PC-9 (cell line): ENCODE data around the gene LRRC30. TPM values are rescaled to one million over a fixed set of nuclear protein-coding genes. Genes with fewer than 3 reads are reported as not detected.

Experiments
- BruUV-seq: library from RNA; stranded (reverse); fragments of 400-500 nt; replicated peaks from 2 replicates; lab custom pipeline; 2021; lab: Mats Ljungman, UMichigan
- CTCF ChIA-PET: fragments of 300-600 bp; sonication (Branson Sonifier 250); formaldehyde crosslinking; loops from one replicate; lab custom pipeline; 2022; ENCODE audit warnings: antibody characterized with exemption; lab: Charles Lee
- POLR2A ChIA-PET: fragments of 300-600 bp; sonication (Branson Sonifier 250); formaldehyde crosslinking; loops from one replicate; lab custom pipeline; 2022; ENCODE audit warnings: antibody characterized with exemption; ENCODE audit not compliant: unreplicated experiment; lab: Charles Lee
- DNase-seq, 2 experiments: peaks; one replicate each; pipeline versions ENCODE4 v3.0.0 to v3.0.0-alpha.2; 2015 to 2022; ENCODE audit warnings: mixed read lengths in 1 of 2
- H2AFZ ChIP-seq: fragments of 200-600 bp; sonication (generic); 2 replicates; pipeline ENCODE4 v1.8.1; 2017; ENCODE audit warnings: antibody characterized with exemption
- H3F3A ChIP-seq: fragments of 200-600 bp; sonication (generic); 2 replicates; pipeline ENCODE4 v1.8.1; 2017; ENCODE audit warnings: antibody characterized with exemption, mild to moderate bottlenecking, low read depth; ENCODE audit not compliant: insufficient read depth
- H3K27ac ChIP-seq: fragments of 200-600 bp; sonication (generic); 2 replicates; pipeline ENCODE4 v1.6.1; 2016; ENCODE audit warnings: mixed run types
- H3K27me3 ChIP-seq: fragments of 200-600 bp; sonication (generic); 2 replicates; pipeline ENCODE4 v1.6.1; 2016; ENCODE audit warnings: low read depth, mixed run types; ENCODE audit not compliant: insufficient read depth
- H3K36me3 ChIP-seq: fragments of 200-600 bp; sonication (generic); 2 replicates; pipeline ENCODE4 v1.6.1; 2016; ENCODE audit warnings: low read depth, mixed run types
- H3K4me1 ChIP-seq: fragments of 200-600 bp; sonication (generic); replicated peaks from 2 replicates; pipeline ENCODE4 v1.6.1; 2016; ENCODE audit warnings: mixed run types; ENCODE audit not compliant: insufficient read depth
- H3K4me2 ChIP-seq: fragments of 200-600 bp; sonication (generic); 2 replicates; pipeline ENCODE4 v1.6.1; 2017; ENCODE audit warnings: mixed run types
- H3K4me3 ChIP-seq: fragments of 200-600 bp; sonication (generic); 2 replicates; pipeline ENCODE4 v1.6.1; 2016; ENCODE audit warnings: mixed run types
- H3K79me2 ChIP-seq: fragments of 200-600 bp; sonication (generic); 2 replicates; pipeline ENCODE4 v1.6.1; 2017; ENCODE audit warnings: low read depth, mixed run types
- H3K9me2 ChIP-seq: fragments of 200-600 bp; sonication (generic); 2 replicates; pipeline ENCODE4 v1.8.1; 2017; ENCODE audit warnings: mild to moderate bottlenecking; ENCODE audit not compliant: insufficient read depth
- H3K9me3 ChIP-seq: fragments of 200-600 bp; sonication (generic); 2 replicates; pipeline ENCODE4 v1.8.1; 2016; ENCODE audit warnings: low read depth; ENCODE audit not compliant: insufficient read depth
- H4K20me1 ChIP-seq: fragments of 200-600 bp; sonication (generic); 2 replicates; pipeline ENCODE4 v1.8.1; 2017; ENCODE audit not compliant: insufficient read depth
- EZH2 ChIP-seq: fragments of 200-600 bp; sonication (generic); IDR thresholded peaks from 2 replicates; pipeline ENCODE4 v1.8.0; 2017; ENCODE audit warnings: antibody characterized with exemption, low read depth
- intact Hi-C: fragments of 100-400 bp; cut with micrococcal nuclease; formaldehyde crosslinking; loops from one replicate; pipeline ENCODE4 v1.10.0; 2022; ENCODE audit not compliant: unreplicated experiment
- total RNA-seq: library from RNA; stranded (reverse); gene quantifications from 2 replicates; pipeline ENCODE4 v1.2.3, GENCODE V29; 2021
- TF ChIP-seq, protein P1 (sequence below): fragments of 200-600 bp; sonication (generic); conservative IDR thresholded peaks from 2 replicates; pipeline ENCODE4 v1.6.1; 2017; ENCODE audit warnings: mixed run types, antibody characterized with exemption, mild to moderate bottlenecking, moderate library complexity

LRRC30 gene
- total RNA-seq, 1 experiment from 2014 or later: not detected

DNA sequence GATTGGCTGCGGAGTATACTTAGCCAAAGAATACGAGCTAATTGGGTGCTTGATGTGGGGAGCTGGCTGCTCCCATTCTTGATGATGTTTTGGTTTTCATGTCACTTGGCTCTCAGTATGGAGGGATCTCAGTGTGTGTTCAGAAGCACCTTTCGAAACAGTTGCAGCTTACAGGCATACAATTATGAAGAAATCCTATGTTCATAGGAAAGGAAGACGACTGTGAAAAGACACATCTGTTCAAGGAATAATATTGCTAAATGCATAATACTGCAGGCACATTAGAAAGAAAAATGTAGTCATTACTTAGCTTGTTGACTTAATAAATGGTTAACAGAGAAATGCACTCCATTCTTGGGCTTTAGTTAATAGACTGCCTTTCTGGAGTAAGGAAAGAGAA is 4.1 kb downstream of the LRRC30 start:
- H2AFZ ChIP-seq: no peak overlapping the region
- H3F3A ChIP-seq: no peaks in the 10 kb centered on the region
- BruUV-seq: no TSS peak
- no peak for DNase-seq
- no peaks in the 10 kb centered on the region for H3K36me3 ChIP-seq
- ChIA-PET POLR2A (no interaction called here), CTCF (no interaction called here)
- intact Hi-C loops: no loop called here
- H3K79me2 ChIP-seq: no peaks in the 10 kb centered on the region
- H3K9me2 ChIP-seq: no peaks in the 10 kb centered on the region
- H3K4me1 ChIP-seq: no peaks in the 10 kb centered on the region
- no peaks in the 10 kb centered on the region for H3K9me3 ChIP-seq
- H4K20me1 ChIP-seq: no peaks in the 10 kb centered on the region
- no peak overlapping the region for H3K4me3 ChIP-seq
- no peak overlapping the region for H3K27ac ChIP-seq
- H3K4me2 ChIP-seq: no peak overlapping the region
- H3K27me3 ChIP-seq: peaks cover 87% of the 10 kb centered on the region
- TF ChIP-seq, protein P1, sequence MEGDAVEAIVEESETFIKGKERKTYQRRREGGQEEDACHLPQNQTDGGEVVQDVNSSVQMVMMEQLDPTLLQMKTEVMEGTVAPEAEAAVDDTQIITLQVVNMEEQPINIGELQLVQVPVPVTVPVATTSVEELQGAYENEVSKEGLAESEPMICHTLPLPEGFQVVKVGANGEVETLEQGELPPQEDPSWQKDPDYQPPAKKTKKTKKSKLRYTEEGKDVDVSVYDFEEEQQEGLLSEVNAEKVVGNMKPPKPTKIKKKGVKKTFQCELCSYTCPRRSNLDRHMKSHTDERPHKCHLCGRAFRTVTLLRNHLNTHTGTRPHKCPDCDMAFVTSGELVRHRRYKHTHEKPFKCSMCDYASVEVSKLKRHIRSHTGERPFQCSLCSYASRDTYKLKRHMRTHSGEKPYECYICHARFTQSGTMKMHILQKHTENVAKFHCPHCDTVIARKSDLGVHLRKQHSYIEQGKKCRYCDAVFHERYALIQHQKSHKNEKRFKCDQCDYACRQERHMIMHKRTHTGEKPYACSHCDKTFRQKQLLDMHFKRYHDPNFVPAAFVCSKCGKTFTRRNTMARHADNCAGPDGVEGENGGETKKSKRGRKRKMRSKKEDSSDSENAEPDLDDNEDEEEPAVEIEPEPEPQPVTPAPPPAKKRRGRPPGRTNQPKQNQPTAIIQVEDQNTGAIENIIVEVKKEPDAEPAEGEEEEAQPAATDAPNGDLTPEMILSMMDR: no peak
- TF ChIP-seq EZH2: no peak

DNA sequence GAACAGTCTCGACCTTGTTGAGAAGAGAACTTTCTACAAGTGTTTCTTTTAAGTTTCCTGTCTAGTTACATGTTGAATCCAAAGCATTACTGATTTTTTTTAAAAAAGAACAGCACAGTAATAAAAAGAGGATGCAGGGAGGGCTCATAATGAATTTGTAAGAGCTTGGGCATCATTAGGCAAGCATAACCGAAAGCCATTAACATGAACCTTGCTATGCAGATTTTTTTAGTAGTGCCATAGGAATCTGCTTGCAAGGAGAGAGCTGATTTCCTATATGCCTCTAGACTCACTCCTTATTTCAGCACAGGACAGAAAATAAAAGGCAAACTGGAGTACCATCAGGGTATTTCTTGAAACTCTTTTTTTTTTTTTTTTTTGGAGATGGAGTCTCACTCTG is 5.2 kb downstream of the LRRC30 start:
- no peak for DNase-seq
- POLR2A ChIA-PET: no interaction called here
- Histone ChIP-seq H3K36me3 (no peaks in the 10 kb centered on the region), H4K20me1 (no peaks in the 10 kb centered on the region), H3K4me3 (no peak overlapping the region), H3K27me3 (peaks cover 86% of the 10 kb centered on the region), H3K9me2 (no peaks in the 10 kb centered on the region), H3K27ac (no peak overlapping the region), H3K79me2 (no peaks in the 10 kb centered on the region), H3K9me3 (no peaks in the 10 kb centered on the region), H2AFZ (no peak overlapping the region), H3F3A (no peaks in the 10 kb centered on the region), H3K4me1 (no peaks in the 10 kb centered on the region), H3K4me2 (no peak overlapping the region)
- TF ChIP-seq, protein P1: no peak
- no TSS peak for BruUV-seq
- CTCF ChIA-PET: no interaction called here
- intact Hi-C loops: no loop called here

GRCh38 chr18:7236933-7237332 is 6.0 kb downstream of the LRRC30 start:
- Histone ChIP-seq H4K20me1 (no peaks in the 10 kb centered on the region), H3K27ac (no peak overlapping the region), H3F3A (no peaks in the 10 kb centered on the region), H3K9me3 (no peaks in the 10 kb centered on the region), H3K27me3 (peaks cover 80% of the 10 kb centered on the region), H3K9me2 (no peaks in the 10 kb centered on the region), H2AFZ (no peak overlapping the region), H3K79me2 (no peaks in the 10 kb centered on the region), H3K36me3 (no peaks in the 10 kb centered on the region), H3K4me3 (no peak overlapping the region), H3K4me1 (no peaks in the 10 kb centered on the region), H3K4me2 (no peak overlapping the region)
- ChIA-PET POLR2A (no interaction called here), CTCF (no interaction called here)
- no peak for DNase-seq
- no TSS peak for BruUV-seq
- intact Hi-C loops: no loop called here
- TF ChIP-seq, protein P1: no peak
- no peak for TF ChIP-seq EZH2
